HG03095 (cell line): ENCODE measurements around the gene ZDHHC24.

Experiments
- ATAC-seq: cut with Tn5 transposase; IDR thresholded peaks from one replicate; pipeline ENCODE4 v1.9.1; 2021; ENCODE audit warnings: moderate library complexity; ENCODE audit not compliant: unreplicated experiment

Gene ZDHHC24

DNA sequence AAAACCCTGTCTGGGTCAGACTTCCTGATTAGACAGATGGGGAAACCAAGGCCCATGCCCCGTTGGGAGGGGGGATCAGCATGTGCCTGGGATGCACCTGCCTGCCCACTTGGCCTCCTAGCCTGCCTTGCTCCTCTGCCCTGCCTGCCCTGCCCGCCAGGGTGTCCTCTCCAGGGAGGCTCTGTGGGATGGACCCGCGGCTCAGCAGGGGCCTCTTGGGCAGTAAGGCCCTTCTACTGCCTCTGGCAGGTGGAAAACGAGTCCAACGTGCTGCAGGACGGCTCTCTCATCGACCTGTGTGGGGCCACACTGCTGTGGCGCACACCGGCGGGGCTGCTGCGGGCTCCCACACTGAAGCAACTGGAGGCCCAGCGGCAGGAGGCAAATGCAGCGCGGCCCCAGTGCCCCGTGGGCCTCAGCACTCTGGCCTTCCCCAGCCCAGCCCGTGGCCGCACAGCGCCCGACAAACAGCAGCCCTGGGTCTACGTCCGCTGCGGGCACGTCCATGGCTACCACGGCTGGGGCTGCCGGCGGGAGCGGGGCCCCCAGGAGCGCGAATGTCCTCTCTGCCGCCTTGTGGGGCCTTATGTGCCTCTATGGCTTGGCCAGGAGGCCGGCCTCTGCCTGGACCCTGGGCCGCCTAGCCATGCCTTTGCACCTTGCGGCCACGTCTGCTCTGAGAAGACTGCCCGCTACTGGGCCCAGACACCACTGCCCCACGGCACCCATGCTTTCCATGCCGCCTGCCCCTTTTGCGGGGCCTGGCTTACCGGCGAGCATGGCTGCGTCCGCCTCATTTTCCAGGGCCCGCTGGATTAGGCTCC, 70.3 kb downstream of the ZDHHC24 start:
- ATAC-seq = no peak

DNA sequence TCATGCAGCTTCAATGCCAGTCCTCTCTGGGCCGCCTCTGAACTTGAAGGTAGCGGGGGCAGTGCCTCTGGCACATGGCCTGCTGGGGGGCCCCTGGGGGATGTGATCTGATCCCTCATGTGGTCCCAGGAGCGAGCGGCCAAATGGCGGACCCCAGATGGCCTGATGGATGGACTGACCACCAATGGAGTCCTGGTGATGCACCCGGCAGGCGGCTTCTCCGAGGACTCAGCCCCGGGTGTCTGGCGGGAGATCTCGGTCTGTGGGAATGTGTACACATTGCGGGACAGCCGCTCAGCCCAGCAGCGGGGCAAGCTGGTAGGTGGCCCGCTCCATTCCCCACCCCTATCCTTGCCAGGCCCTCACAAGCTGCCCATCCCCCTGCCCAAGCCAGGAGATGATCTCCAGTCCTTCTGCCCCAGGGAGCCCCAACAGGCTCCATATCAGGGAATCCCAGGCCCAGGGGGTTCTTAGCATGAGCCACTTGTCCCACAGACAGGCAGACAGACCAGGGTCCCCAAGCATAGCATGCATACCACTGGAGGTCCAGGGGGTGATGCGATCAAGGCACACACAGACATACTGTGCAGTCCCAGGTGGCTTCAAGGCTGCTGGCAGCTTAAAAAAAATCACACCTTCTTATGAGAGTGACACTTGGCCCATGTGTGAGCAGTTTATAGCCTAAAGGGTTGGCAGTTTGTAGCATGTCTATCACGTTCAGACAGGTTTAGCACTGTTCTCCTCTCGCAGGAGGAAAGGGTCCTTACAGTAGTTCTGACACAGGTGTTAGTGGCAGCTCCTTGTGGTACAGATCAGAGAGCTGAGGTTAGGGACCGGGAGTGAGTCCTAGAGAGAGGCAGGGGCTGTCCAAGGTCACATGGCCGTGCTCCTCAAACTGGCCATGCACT, 72.0 kb downstream of the ZDHHC24 start:
- ATAC-seq = no peak

DNA sequence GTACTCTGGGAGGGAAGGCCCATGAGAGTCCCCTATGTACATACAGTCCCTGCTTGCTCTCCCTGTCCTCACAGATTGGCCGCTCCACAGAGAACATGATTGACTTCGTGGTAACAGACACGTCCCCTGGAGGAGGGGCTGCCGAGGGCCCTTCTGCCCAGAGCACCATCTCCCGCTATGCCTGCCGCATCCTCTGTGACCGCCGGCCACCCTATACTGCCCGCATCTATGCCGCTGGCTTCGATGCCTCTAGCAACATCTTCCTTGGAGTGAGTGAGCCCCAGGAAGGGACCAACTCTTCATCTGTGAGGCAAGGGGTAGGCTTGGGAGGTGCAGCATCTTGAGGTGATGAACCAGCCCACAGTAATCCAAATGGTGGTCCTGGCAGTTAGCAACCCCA, 72.7 kb downstream of the ZDHHC24 start:
- no peak for ATAC-seq

DNA sequence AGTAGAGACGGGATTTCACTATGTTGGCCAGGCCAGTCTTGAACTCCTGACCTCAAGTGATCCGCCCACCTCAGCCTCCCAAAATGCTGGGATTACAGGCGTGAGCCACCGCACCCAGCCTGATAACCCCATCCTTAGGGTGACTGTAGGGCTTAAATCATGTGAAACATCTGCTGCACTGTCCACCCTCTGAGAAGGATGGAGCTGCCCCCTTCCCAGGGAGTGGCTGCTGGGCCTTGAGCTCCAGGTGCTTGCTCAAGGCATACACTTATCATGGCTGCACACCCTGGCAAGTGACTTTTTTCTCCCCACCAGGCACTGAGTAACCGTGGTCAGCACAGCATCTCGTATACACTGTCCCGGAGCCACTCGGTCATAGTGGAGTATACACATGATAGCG, 73.8 kb downstream of the ZDHHC24 start:
- ATAC-seq = no peak

DNA sequence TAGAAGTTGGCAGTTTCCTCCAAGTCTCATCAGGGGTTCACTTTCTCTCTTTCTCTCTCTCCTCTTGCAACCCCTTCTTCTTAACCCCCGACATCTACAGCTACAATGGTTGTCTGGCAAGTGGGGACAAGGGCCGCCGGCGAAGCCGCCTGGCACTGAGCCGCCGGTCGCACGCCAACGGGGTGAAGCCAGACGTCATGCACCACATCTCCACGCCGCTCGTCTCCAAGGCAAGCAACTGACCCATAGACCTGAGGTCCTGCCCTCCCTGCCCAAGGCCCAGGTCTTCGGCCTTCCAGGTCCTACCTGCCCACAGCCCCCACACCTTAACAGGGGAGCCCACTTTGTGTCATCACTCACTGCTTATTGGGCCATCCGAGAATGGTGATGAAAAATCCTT, 74.7 kb downstream of the ZDHHC24 start:
- ATAC-seq = no peak
